HepG2 (cell line): ENCODE data around the gene CD300LF. TPM values are rescaled to one million over a fixed set of nuclear protein-coding genes. Genes with fewer than 3 reads are reported as not detected.

Experiments used
- ADNP ChIP-seq: sonication (generic); formaldehyde crosslinking; IDR thresholded peaks from 2 replicates; pipeline ENCODE4 v1.4.0; 2020; ENCODE audit warnings: missing genetic modification reagents
- CHCHD3 ChIP-seq: sonication (generic); formaldehyde crosslinking; IDR thresholded peaks from 2 replicates; pipeline ENCODE4 v1.8.0; 2022; ENCODE audit warnings: mild to moderate bottlenecking, missing genetic modification reagents, moderate library complexity
- E2F2 ChIP-seq: sonication (generic); formaldehyde crosslinking; IDR thresholded peaks from 2 replicates; pipeline ENCODE4 v1.4.0; 2020; ENCODE audit warnings: missing genetic modification reagents, borderline replicate concordance
- EHMT2 ChIP-seq: fragments of 200-600 bp; sonication (generic); IDR thresholded peaks from 2 replicates; pipeline ENCODE4 v1.7.0; 2017; ENCODE audit warnings: antibody characterized with exemption, low read depth, low read length, borderline replicate concordance
- ETV6 ChIP-seq: sonication (generic); formaldehyde crosslinking; conservative IDR thresholded peaks from 2 replicates; pipeline ENCODE4 v1.4.0; 2020; ENCODE audit warnings: missing genetic modification reagents
- GATAD1 ChIP-seq: IDR thresholded peaks from 2 replicates; pipeline ENCODE4 v1.6.1; 2016; ENCODE audit warnings: missing genetic modification reagents, missing compliant biosample characterization
- HBP1 ChIP-seq: IDR thresholded peaks from 2 replicates; pipeline ENCODE4 v1.6.1; 2016; ENCODE audit warnings: low read depth, control low read depth
- HNRNPK ChIP-seq: fragments of 200-400 bp; formaldehyde crosslinking; IDR thresholded peaks from 2 replicates; pipeline ENCODE4 v1.6.1; 2018; ENCODE audit warnings: low read length, low read depth, moderate library complexity, mild to moderate bottlenecking; ENCODE audit not compliant: poor library complexity, severe bottlenecking
- NFE2 ChIP-seq: sonication (generic); formaldehyde crosslinking; IDR thresholded peaks from 2 replicates; pipeline ENCODE4 v1.4.0; 2020; ENCODE audit warnings: missing genetic modification reagents
- PRPF4 ChIP-seq: fragments of 200-400 bp; formaldehyde crosslinking; IDR thresholded peaks from 2 replicates; pipeline ENCODE4 v1.6.1; 2016; ENCODE audit warnings: low read length, low read depth; ENCODE audit not compliant: poor library complexity, severe bottlenecking
- SMYD3 ChIP-seq: sonication (generic); formaldehyde crosslinking; IDR thresholded peaks from 2 replicates; pipeline ENCODE4 v1.8.1; 2023; ENCODE audit warnings: mild to moderate bottlenecking, missing genetic modification reagents
- ZBTB1 ChIP-seq: sonication (generic); formaldehyde crosslinking; IDR thresholded peaks from 2 replicates; pipeline ENCODE4 v1.4.0; 2020; ENCODE audit warnings: missing genetic modification reagents, borderline replicate concordance
- ZKSCAN5 ChIP-seq: sonication (generic); formaldehyde crosslinking; IDR thresholded peaks from 2 replicates; pipeline ENCODE4 v1.5.1; 2020; ENCODE audit warnings: mild to moderate bottlenecking, missing genetic modification reagents
- ZNF230 ChIP-seq: sonication (generic); formaldehyde crosslinking; IDR thresholded peaks from 2 replicates; pipeline ENCODE4 v1.4.0; 2020; ENCODE audit warnings: mild to moderate bottlenecking, missing genetic modification reagents
- ZNF234 ChIP-seq: sonication (generic); formaldehyde crosslinking; conservative IDR thresholded peaks from 2 replicates; pipeline ENCODE4 v1.5.1; 2020; ENCODE audit warnings: mild to moderate bottlenecking, missing genetic modification reagents
- ZNF431 ChIP-seq: sonication (generic); formaldehyde crosslinking; IDR thresholded peaks from 2 replicates; pipeline ENCODE4 v1.9.0; 2022; ENCODE audit warnings: missing genetic modification reagents, low read depth, mild to moderate bottlenecking, borderline replicate concordance
- ZNF460 ChIP-seq: sonication (generic); formaldehyde crosslinking; IDR thresholded peaks from 2 replicates; pipeline ENCODE4 v1.5.1; 2020; ENCODE audit warnings: missing genetic modification reagents, mild to moderate bottlenecking, borderline replicate concordance
- ZNF549 ChIP-seq: sonication (generic); formaldehyde crosslinking; IDR thresholded peaks from 2 replicates; pipeline ENCODE4 v1.5.0; 2020; ENCODE audit warnings: missing genetic modification reagents
- ZNF747 ChIP-seq: sonication (generic); formaldehyde crosslinking; IDR thresholded peaks from 2 replicates; pipeline ENCODE4 v1.8.1; 2023; ENCODE audit warnings: missing genetic modification reagents, mild to moderate bottlenecking, borderline replicate concordance
- ZNF879 ChIP-seq: sonication (generic); formaldehyde crosslinking; IDR thresholded peaks from 2 replicates; pipeline ENCODE4 v1.8.1; 2023; ENCODE audit warnings: missing genetic modification reagents
- polyA plus RNA-seq, 8 experiments: library from polyadenylated mRNA; depleted of rRNA in 3 of 8; stranded (reverse) in 7 of 8; unstranded in 1 of 8; fragments of >200 nt; fragmentation: Illumina TruSeq in 4 of 8; extraction: Trizol in 4 of 8; gene quantifications; 2 replicates each; pipeline versions ENCODE4 v1.2.1 to v1.2.3, GENCODE V29; 2011 to 2016; ENCODE audit warnings: low read depth in 4 of 8, missing spikeins in 1 of 8, mixed read lengths in 1 of 8; ENCODE audit not compliant: insufficient read depth in 1 of 8
- total RNA-seq, 5 experiments: library from RNA; depleted of rRNA; stranded (reverse); fragments of >200 nt; fragmentation: Illumina TruSeq; extraction: Trizol; gene quantifications; 2 replicates each; pipeline ENCODE4 v1.2.3, GENCODE V29; 2016; ENCODE audit warnings: low read depth in 1 of 5
- TF ChIP-seq, protein P1 (sequence below): sonication (generic); formaldehyde crosslinking; IDR thresholded peaks from 2 replicates; pipeline ENCODE4 v1.8.0; 2022; ENCODE audit warnings: missing genetic modification reagents, mild to moderate bottlenecking, borderline replicate concordance
- TF ChIP-seq, protein P2 (sequence below): sonication (generic); formaldehyde crosslinking; conservative IDR thresholded peaks from 2 replicates; pipeline ENCODE4 v1.8.0; 2022; ENCODE audit warnings: mild to moderate bottlenecking, moderate library complexity, missing genetic modification reagents

CD300LF gene
- total and polyA plus RNA-seq, 2 of the 13 experiments (the other 11 are each of a cell fraction or from before 2014, with no cell fraction given): not detected

DNA sequence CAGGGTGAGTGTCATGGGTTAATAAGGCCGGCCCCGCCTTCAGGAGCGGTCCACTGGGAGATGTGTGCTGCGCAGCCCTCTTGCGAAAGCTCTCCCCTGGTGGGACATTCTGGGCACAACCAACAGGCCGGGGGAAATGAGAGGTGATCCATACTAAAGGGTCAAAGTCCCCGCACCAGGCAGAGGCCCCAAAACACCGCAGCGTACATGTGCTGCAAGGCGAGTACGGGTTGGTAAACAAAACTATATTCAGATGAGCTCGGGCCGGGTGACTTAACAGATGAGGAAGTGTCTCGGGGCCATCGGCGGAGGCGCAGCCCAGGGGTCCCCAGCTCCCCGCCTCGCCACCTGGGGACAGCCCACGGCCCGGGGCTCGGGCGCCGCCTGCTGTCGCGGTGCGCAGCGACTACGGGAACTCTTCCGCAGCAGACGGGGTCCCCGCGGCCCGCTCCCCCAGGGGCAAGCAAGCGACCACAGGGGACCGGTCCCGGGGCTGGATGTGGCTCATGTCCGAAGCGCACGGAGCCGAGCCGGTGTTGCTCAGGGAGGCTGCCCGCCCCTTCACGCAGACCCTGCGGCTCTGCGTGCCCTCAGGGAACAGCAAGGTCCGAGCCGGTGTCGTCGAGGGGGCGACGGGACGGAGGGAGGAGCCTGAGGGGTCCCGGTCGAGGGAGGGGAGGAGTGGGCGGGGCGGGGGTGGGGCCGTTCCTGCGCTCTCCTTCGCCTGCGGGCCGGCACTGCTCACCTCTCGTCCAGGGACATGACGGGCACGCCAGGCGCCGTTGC lies 24.0 kb upstream of the CD300LF start, which contains the start of gene RAB37 (continued):
- TF ChIP-seq ADNP (CRISPR knock-in tag): no peak
- peak; percentile 90 for TF ChIP-seq SMYD3 (CRISPR knock-in tag)
- TF ChIP-seq CHCHD3 (CRISPR knock-in tag): no peak
- TF ChIP-seq GATAD1 (CRISPR knock-in tag): peak; percentile 68
- TF ChIP-seq, protein P1, sequence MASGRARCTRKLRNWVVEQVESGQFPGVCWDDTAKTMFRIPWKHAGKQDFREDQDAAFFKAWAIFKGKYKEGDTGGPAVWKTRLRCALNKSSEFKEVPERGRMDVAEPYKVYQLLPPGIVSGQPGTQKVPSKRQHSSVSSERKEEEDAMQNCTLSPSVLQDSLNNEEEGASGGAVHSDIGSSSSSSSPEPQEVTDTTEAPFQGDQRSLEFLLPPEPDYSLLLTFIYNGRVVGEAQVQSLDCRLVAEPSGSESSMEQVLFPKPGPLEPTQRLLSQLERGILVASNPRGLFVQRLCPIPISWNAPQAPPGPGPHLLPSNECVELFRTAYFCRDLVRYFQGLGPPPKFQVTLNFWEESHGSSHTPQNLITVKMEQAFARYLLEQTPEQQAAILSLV (CRISPR knock-in tag): 0 out of 2 replicates have a peak, but pooled peaks have one; percentile 27
- no peak; the same call in 1 of the 2 replicates for TF ChIP-seq ZNF460
- TF ChIP-seq EHMT2: no peak; the same call in 1 of the 2 replicates
- TF ChIP-seq, protein P2, sequence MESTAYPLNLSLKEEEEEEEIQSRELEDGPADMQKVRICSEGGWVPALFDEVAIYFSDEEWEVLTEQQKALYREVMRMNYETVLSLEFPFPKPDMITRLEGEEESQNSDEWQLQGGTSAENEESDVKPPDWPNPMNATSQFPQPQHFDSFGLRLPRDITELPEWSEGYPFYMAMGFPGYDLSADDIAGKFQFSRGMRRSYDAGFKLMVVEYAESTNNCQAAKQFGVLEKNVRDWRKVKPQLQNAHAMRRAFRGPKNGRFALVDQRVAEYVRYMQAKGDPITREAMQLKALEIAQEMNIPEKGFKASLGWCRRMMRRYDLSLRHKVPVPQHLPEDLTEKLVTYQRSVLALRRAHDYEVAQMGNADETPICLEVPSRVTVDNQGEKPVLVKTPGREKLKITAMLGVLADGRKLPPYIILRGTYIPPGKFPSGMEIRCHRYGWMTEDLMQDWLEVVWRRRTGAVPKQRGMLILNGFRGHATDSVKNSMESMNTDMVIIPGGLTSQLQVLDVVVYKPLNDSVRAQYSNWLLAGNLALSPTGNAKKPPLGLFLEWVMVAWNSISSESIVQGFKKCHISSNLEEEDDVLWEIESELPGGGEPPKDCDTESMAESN (CRISPR knock-in tag): peak; percentile 65
- TF ChIP-seq ZNF431 (CRISPR knock-in tag): peak; percentile 90
- no peak; the same call in 1 of the 2 replicates for TF ChIP-seq ZNF747
- no peak for TF ChIP-seq ZNF549
- TF ChIP-seq PRPF4: no peak
- 0 out of 2 replicates have a peak, but pooled peaks have one; percentile 17 for TF ChIP-seq ZNF879 (CRISPR knock-in tag)
- no peak for TF ChIP-seq ZBTB1 (CRISPR knock-in tag)
- TF ChIP-seq ETV6 (CRISPR knock-in tag): no peak; the same call in none of the 2 replicates
- no peak for TF ChIP-seq E2F2
- TF ChIP-seq ZKSCAN5: no peak
- peak; percentile 13; the same call in 1 of the 2 replicates for TF ChIP-seq HBP1 (CRISPR knock-in tag)
- TF ChIP-seq ZNF230 (CRISPR knock-in tag): peak; percentile 86; the same call in 1 of the 2 replicates
- TF ChIP-seq ZNF234 (CRISPR knock-in tag): no peak
- peak; percentile 62 for TF ChIP-seq HNRNPK
- no peak for TF ChIP-seq NFE2 (CRISPR knock-in tag)
